H1 (cell line): ENCODE measurements around the gene IST1. TPM values are rescaled to one million over a fixed set of nuclear protein-coding genes. Genes with fewer than 3 reads are reported as not detected.

ENCODE experiments used
- CTCF ChIA-PET: fragments of 300-600 bp; sonication (Branson Sonifier 250); formaldehyde crosslinking; loops from one replicate; lab custom pipeline; 2021; ENCODE audit not compliant: partially characterized antibody; lab: Charles Lee
- POLR2A ChIA-PET: fragments of 300-600 bp; sonication (Branson Sonifier 250); formaldehyde crosslinking; loops from one replicate; lab custom pipeline; 2021; ENCODE audit warnings: inconsistent platforms; ENCODE audit not compliant: partially characterized antibody; lab: Charles Lee
- DNase-seq, 2 experiments: peaks; one replicate each; pipeline versions ENCODE4 v3.0.0 to v3.0.0-alpha.2; 2010 to 2022; ENCODE audit warnings: low spot score in 2 of 2, low read depth in 1 of 2, mixed read lengths in 1 of 2
- FAIRE-seq: peaks from 2 replicates; lab custom pipeline; 2011; peaks lifted over from hg19 to GRCh38; lab: Jason Lieb, UNC
- H2AFZ ChIP-seq: 2 replicates; pipeline ENCODE4 v1.8.1; 2012; ENCODE audit warnings: low read length, inconsistent platforms
- H2AK5ac ChIP-seq: 2 replicates; pipeline ENCODE4 v1.6.1; 2013; ENCODE audit warnings: low read depth, low read length
- H2BK120ac ChIP-seq: replicated peaks from 2 replicates; pipeline ENCODE3; 2013; ENCODE audit warnings: low read depth, low read length, inconsistent platforms
- H2BK12ac ChIP-seq: 2 replicates; pipeline ENCODE4 v1.6.1; 2013; ENCODE audit warnings: low read depth, low read length
- H2BK15ac ChIP-seq: 2 replicates; pipeline ENCODE4 v1.6.1; 2013; ENCODE audit warnings: low read length
- H2BK20ac ChIP-seq: 2 replicates; pipeline ENCODE4 v1.6.1; 2013; ENCODE audit warnings: low read length
- H2BK5ac ChIP-seq: 2 replicates; pipeline ENCODE4 v1.6.1; 2013; ENCODE audit warnings: low read depth, low read length
- H3K14ac ChIP-seq: 2 replicates; pipeline ENCODE4 v1.6.1; 2013; ENCODE audit warnings: inconsistent platforms; ENCODE audit not compliant: insufficient read length
- H3K18ac ChIP-seq: 2 replicates; pipeline ENCODE4 v1.6.1; 2013; ENCODE audit warnings: low read length; ENCODE audit errors: extremely low read depth
- H3K23ac ChIP-seq: 2 replicates; pipeline ENCODE4 v1.6.1; 2013; ENCODE audit warnings: inconsistent platforms; ENCODE audit not compliant: insufficient read length
- H3K23me2 ChIP-seq: 2 replicates; pipeline ENCODE4 v1.6.1; 2013; ENCODE audit warnings: low read depth, low read length
- H3K27ac ChIP-seq: 2 replicates; pipeline ENCODE4 v1.6.1; 2011; ENCODE audit warnings: low read depth, low read length, inconsistent platforms
- H3K27me3 ChIP-seq, 4 experiments: replicated peaks in 1 of 4; 1 replicate in 1 of 4; 2 replicates in 3 of 4; pipeline versions ENCODE4 v1.6.1 to v1.8.1; 2011 to 2013; ENCODE audit warnings: low read length in 3 of 4, mild to moderate bottlenecking in 3 of 4, inconsistent platforms in 2 of 4, mixed read lengths in 2 of 4, moderate library complexity in 1 of 4; ENCODE audit not compliant: control insufficient read depth in 3 of 4, insufficient read depth in 3 of 4; ENCODE audit errors: extremely low read depth in 1 of 4
- H3K36me3 ChIP-seq, 4 experiments: 2 replicates each; pipeline versions ENCODE4 v1.6.1 to v1.8.1; 2011 to 2013; ENCODE audit warnings: mild to moderate bottlenecking in 4 of 4, low read length in 3 of 4, moderate library complexity in 2 of 4, control low read depth in 1 of 4, inconsistent platforms in 1 of 4; ENCODE audit not compliant: insufficient read depth in 4 of 4, control insufficient read depth in 2 of 4
- H3K4ac ChIP-seq: replicated peaks from 2 replicates; pipeline ENCODE3; 2013; ENCODE audit warnings: low read length, low read depth, mixed read lengths, inconsistent platforms; ENCODE audit not compliant: insufficient read length
- H3K4me1 ChIP-seq, 4 experiments: replicated peaks in 1 of 4; 1 replicate in 1 of 4; 2 replicates in 3 of 4; pipeline versions ENCODE4 v1.6.1 to v1.8.1; 2011 to 2013; ENCODE audit warnings: low read length in 3 of 4, inconsistent platforms in 2 of 4, mixed read lengths in 1 of 4; ENCODE audit not compliant: insufficient read depth in 4 of 4, control insufficient read depth in 3 of 4
- H3K4me2 ChIP-seq, 2 experiments: 2 replicates each; pipeline versions ENCODE4 v1.6.1 to v1.8.1; 2011 to 2013; ENCODE audit warnings: low read depth in 2 of 2, low read length in 2 of 2, control low read depth in 1 of 2, inconsistent platforms in 1 of 2, mild to moderate bottlenecking in 1 of 2; ENCODE audit not compliant: insufficient read depth in 1 of 2
- H3K4me3 ChIP-seq, 4 experiments: fragments of 200-600, 300-600 bp in 1 of 4; sonication (generic), shearing (Covaris generic), sonication (Bioruptor Twin) in 1 of 4; 2 replicates each; pipeline versions ENCODE4 v1.5.1 to v1.8.1; 2011 to 2016; ENCODE audit warnings: low read length in 4 of 4, low read depth in 3 of 4, control low read depth in 2 of 4, inconsistent platforms in 2 of 4, mild to moderate bottlenecking in 2 of 4, mixed read lengths in 1 of 4, moderate library complexity in 1 of 4; ENCODE audit not compliant: insufficient read depth in 2 of 4; ENCODE audit errors: extremely low read depth in 1 of 4
- H3K56ac ChIP-seq: replicated peaks from 2 replicates; pipeline ENCODE3; 2013; ENCODE audit warnings: low read depth, mild to moderate bottlenecking, mixed read lengths, low read length, inconsistent platforms; ENCODE audit not compliant: insufficient read length
- H3K79me1 ChIP-seq: 2 replicates; pipeline ENCODE4 v1.6.1; 2013; ENCODE audit warnings: low read depth, low read length, control low read depth
- H3K79me2 ChIP-seq, 2 experiments: 2 replicates each; pipeline versions ENCODE4 v1.6.1 to v1.8.1; 2012 to 2013; ENCODE audit warnings: low read length in 2 of 2, mild to moderate bottlenecking in 2 of 2, inconsistent platforms in 1 of 2; ENCODE audit not compliant: insufficient read depth in 2 of 2, control insufficient read depth in 1 of 2
- H3K9ac ChIP-seq, 4 experiments: replicated peaks in 1 of 4; 1 replicate in 1 of 4; 2 replicates in 3 of 4; pipeline versions ENCODE4 v1.6.1 to v1.8.1; 2011 to 2013; ENCODE audit warnings: low read depth in 3 of 4, low read length in 3 of 4, control low read depth in 2 of 4, mild to moderate bottlenecking in 2 of 4, moderate library complexity in 2 of 4, inconsistent platforms in 1 of 4; ENCODE audit errors: extremely low read depth in 1 of 4
- H3K9me3 ChIP-seq, 2 experiments: 2 replicates each; pipeline versions ENCODE4 v1.6.1 to v1.8.1; 2012 to 2013; ENCODE audit warnings: mild to moderate bottlenecking in 2 of 2, moderate library complexity in 2 of 2, control low read depth in 1 of 2, inconsistent platforms in 1 of 2, low read depth in 1 of 2, low read length in 1 of 2, mixed read lengths in 1 of 2; ENCODE audit not compliant: insufficient read depth in 2 of 2
- H4K20me1 ChIP-seq, 2 experiments: replicated peaks in 1 of 2; 2 replicates each; pipeline versions ENCODE3 to v1.8.1; 2011 to 2013; ENCODE audit warnings: inconsistent platforms in 2 of 2, low read length in 2 of 2, mild to moderate bottlenecking in 1 of 2; ENCODE audit not compliant: insufficient read depth in 2 of 2, control insufficient read depth in 1 of 2
- H4K5ac ChIP-seq: 2 replicates; pipeline ENCODE4 v1.6.1; 2013; ENCODE audit warnings: low read length, low read depth, mixed read lengths, inconsistent platforms; ENCODE audit not compliant: insufficient read length
- H4K8ac ChIP-seq: 2 replicates; pipeline ENCODE4 v1.8.0; 2013; ENCODE audit warnings: mild to moderate bottlenecking, moderate library complexity, low read length, inconsistent platforms; ENCODE audit not compliant: insufficient read depth; ENCODE audit errors: extremely low read depth
- H4K91ac ChIP-seq: replicated peaks from 2 replicates; pipeline ENCODE3; 2013; ENCODE audit warnings: low read length, mixed read lengths, inconsistent platforms; ENCODE audit not compliant: insufficient read length
- ASH2L ChIP-seq: fragments of 200-600, 300-600 bp; sonication (generic); IDR thresholded peaks from one replicate; pipeline ENCODE4 v1.7.1; 2017; ENCODE audit warnings: low read length
- BCL11A ChIP-seq, 2 experiments: IDR thresholded peaks; one replicate each; pipeline ENCODE4 v1.6.1; 2011; ENCODE audit warnings: low read depth in 2 of 2, low read length in 2 of 2, mild to moderate bottlenecking in 2 of 2
- CHD1 ChIP-seq: IDR thresholded peaks from 2 replicates; pipeline ENCODE4 v1.6.1; 2012; ENCODE audit warnings: low read depth, low read length, improper control_type of control experiment
- CHD2 ChIP-seq: IDR thresholded peaks from 2 replicates; pipeline ENCODE4 v1.6.1; 2012; ENCODE audit warnings: low read length, improper control_type of control experiment
- EGR1 ChIP-seq: IDR thresholded peaks from 2 replicates; pipeline ENCODE4 v1.6.1; 2011; ENCODE audit warnings: low read depth, low read length, borderline replicate concordance
- EP300 ChIP-seq, 2 experiments: IDR thresholded peaks; 1 replicate in 1 of 2; 2 replicates in 1 of 2; pipeline ENCODE4 v1.6.1; 2011 to 2012; ENCODE audit warnings: low read depth in 2 of 2, low read length in 2 of 2, mild to moderate bottlenecking in 2 of 2, borderline replicate concordance in 1 of 2, inconsistent platforms in 1 of 2, moderate library complexity in 1 of 2
- EZH2 ChIP-seq: fragments of 200-600 bp; sonication (generic); IDR thresholded peaks from 2 replicates; pipeline ENCODE4 v1.7.1; 2012; ENCODE audit warnings: low read depth, mild to moderate bottlenecking, moderate library complexity, low read length, inconsistent platforms; ENCODE audit not compliant: severe bottlenecking
- GABPA ChIP-seq: IDR thresholded peaks from 2 replicates; pipeline ENCODE4 v1.6.1; 2011; ENCODE audit warnings: mild to moderate bottlenecking, low read length, moderate library complexity, borderline replicate concordance; ENCODE audit not compliant: insufficient read depth
- GTF2F1 ChIP-seq: IDR thresholded peaks from 2 replicates; pipeline ENCODE4 v1.6.1; 2012; ENCODE audit warnings: low read depth, low read length, improper control_type of control experiment, borderline replicate concordance
- HDAC6 ChIP-seq: IDR thresholded peaks from one replicate; pipeline ENCODE4 v1.7.1; 2012; ENCODE audit warnings: low read depth, mild to moderate bottlenecking, inconsistent platforms, low read length, moderate library complexity
- NANOG ChIP-seq: IDR thresholded peaks from 2 replicates; pipeline ENCODE4 v1.6.1; 2011; ENCODE audit warnings: low read length, low read depth, mild to moderate bottlenecking, inconsistent platforms; ENCODE audit not compliant: insufficient read depth, poor library complexity, severe bottlenecking
- POLR2AphosphoS5 ChIP-seq: IDR thresholded peaks from 2 replicates; pipeline ENCODE4 v1.6.1; 2011; ENCODE audit warnings: low read depth, low read length
- POU5F1 ChIP-seq: IDR thresholded peaks from 2 replicates; pipeline ENCODE4 v1.6.1; 2011; ENCODE audit warnings: low read depth, mild to moderate bottlenecking, low read length, moderate library complexity
- WGBS, 2 experiments: shearing (Covaris generic) in 1 of 2; methylation state at CpG; one replicate each; pipeline versions ENCODE4 v1.1.6 to v1.1.7; 2013 to 2015; ENCODE audit warnings: low lambda C conversion rate in 2 of 2, mixed read lengths in 2 of 2, inconsistent platforms in 1 of 2, low coverage in 1 of 2, missing lambda C conversion rate in 1 of 2; ENCODE audit not compliant: insufficient replicate concordance in 2 of 2, insufficient coverage in 1 of 2, insufficient read length in 1 of 2; ENCODE audit errors: extremely low coverage in 1 of 2, missing lambda C conversion rate in 1 of 2; 5-methylcytosine and 5-hydroxymethylcytosine counted together
- polyA plus RNA-seq, 7 experiments: library from polyadenylated mRNA; depleted of rRNA in 3 of 7; stranded (reverse) in 5 of 7; unstranded in 2 of 7; fragments of >200 nt in 5 of 7; fragments of 200-250 nt in 2 of 7; gene quantifications; 1 replicate in 5 of 7; 2 replicates in 1 of 7; 4 replicates in 1 of 7; pipeline versions ENCODE4 v1.2.1 to v1.2.3, GENCODE V29; 2011 to 2013; ENCODE audit warnings: missing spikeins in 2 of 7, mixed read lengths in 2 of 7
- total RNA-seq: library from RNA; stranded (reverse); fragmentation: NEBNext Ultra II Directional; extraction: Animal tissue kit (Norgen Biotek cat#: 25700); gene quantifications from 2 replicates; pipeline ENCODE4 v1.2.1, GENCODE V29; 2021
- TF ChIP-seq, protein P1 (sequence below): IDR thresholded peaks from 2 replicates; pipeline ENCODE4 v1.6.1; 2011; ENCODE audit warnings: low read depth, mild to moderate bottlenecking, low read length; ENCODE audit not compliant: insufficient read depth

Gene IST1
- total and polyA plus RNA-seq, 2 of the 8 experiments (the other 6 are each of a cell fraction or from before 2014, with no cell fraction given): 190 to 248 TPM

DNA sequence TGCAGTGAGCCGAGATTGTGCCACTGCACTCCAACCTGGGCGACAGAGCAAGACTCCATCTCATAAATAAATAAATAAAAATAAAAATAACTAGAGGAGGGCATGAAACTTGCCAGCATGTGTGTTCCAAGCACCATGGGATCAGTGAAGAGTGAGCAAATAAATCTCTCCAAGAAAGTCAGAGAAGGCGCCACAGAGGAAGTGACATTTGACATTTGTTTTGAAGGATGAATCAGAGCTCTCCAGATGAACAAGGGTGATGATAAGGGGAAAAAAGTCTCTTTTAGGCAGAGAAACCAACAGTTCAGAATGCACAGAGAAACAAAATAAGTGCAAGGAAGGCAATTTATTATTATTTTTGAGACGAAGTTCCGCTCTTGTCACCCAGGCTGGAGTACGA lies 50.3 kb downstream of the IST1 start:
- Histone ChIP-seq H3K56ac (no peak overlapping the region), H3K4me1 (no peaks in the 10 kb centered on the region), H3K4me3 (no peak overlapping the region), H3K4me2 (no peak overlapping the region), H3K18ac (no peak overlapping the region), H2AK5ac (no peak overlapping the region), H3K27ac (no peak overlapping the region), H3K79me2 (no peaks in the 10 kb centered on the region), H2BK12ac (no peak overlapping the region), H3K14ac (no peak overlapping the region), H3K4ac (no peak overlapping the region), H4K91ac (no peak overlapping the region), H3K27me3 (no peaks in the 10 kb centered on the region; a peak in 3 of 7 replicates), H3K9me3 (no peaks in the 10 kb centered on the region), H2BK20ac (no peak overlapping the region), H3K9ac (no peak overlapping the region), H4K8ac (no peak overlapping the region), H2BK5ac (no peak overlapping the region), H3K79me1 (no peaks in the 10 kb centered on the region), H2AFZ (no peak overlapping the region), H2BK15ac (no peak overlapping the region), H3K23ac (no peak overlapping the region), H4K5ac (no peak overlapping the region), H4K20me1 (no peaks in the 10 kb centered on the region), H2BK120ac (no peak overlapping the region), H3K36me3 (no peaks in the 10 kb centered on the region), H3K23me2 (no peaks in the 10 kb centered on the region)
- CTCF ChIA-PET: interaction anchor here (0.6 to 2.1 kb wide), 2 partner anchors 16 to 47 kb away, joined by 3 to 10 read pairs; no protein-coding TSS in a partner anchor
- DNase-seq (no peak), FAIRE-seq (no peak)
- WGBS, 2 experiments: 76% methylated on average over 6 of the region's 6 CpGs; no CpG with 5 or more reads in 1 of the 2 experiments
- POLR2A ChIA-PET: interaction anchor here (1.2 kb wide), 1 partner anchor 8 kb away, joined by 3 read pairs; no protein-coding TSS in a partner anchor
- TF ChIP-seq BCL11A (IDR thresholded peaks at IDR 0.05; ENCODE audit: low read depth in 2 of 2, low read length in 2 of 2) (no peak), EZH2 (no peak), HDAC6 (no peak), GABPA (no peak), CHD2 (no peak), EP300 (IDR thresholded peaks at IDR 0.05; ENCODE audit: borderline replicate concordance in 1 of 2, low read depth in 2 of 2, low read length in 2 of 2) (no peak), POLR2AphosphoS5 (no peak), EGR1 (no peak), NANOG (no peak), POU5F1 (no peak), ASH2L (no peak), CHD1 (no peak), GTF2F1 (no peak)
- TF ChIP-seq, protein P1, sequence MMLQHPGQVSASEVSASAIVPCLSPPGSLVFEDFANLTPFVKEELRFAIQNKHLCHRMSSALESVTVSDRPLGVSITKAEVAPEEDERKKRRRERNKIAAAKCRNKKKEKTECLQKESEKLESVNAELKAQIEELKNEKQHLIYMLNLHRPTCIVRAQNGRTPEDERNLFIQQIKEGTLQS: no peak
